ENCODE data around the gene SIRT3.
A peak's percentile ranks its signal among the peaks of the same experiment; 100 is the strongest.

The SIRT3 gene

DNA sequence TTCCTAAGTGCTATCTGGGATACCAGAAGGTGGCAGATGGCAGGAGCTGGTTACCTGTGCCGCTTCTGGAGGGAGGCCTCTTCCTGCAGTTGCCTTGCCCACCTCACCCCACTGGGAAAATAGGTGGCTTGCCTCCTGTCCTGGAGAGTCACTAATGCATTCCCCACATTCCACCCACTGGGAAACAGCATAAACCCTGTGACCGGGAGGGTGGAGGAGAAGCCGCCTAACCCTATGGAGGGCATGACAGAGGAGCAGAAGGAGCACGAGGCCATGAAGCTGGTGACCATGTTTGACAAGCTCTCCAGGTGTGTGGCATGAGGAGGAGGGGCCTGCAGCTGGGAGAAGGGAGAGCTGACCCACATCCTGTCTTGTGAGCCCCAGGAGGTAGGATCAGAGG, 23.0 kb downstream of the SIRT3 start:
- DNase-seq = no peak

DNA sequence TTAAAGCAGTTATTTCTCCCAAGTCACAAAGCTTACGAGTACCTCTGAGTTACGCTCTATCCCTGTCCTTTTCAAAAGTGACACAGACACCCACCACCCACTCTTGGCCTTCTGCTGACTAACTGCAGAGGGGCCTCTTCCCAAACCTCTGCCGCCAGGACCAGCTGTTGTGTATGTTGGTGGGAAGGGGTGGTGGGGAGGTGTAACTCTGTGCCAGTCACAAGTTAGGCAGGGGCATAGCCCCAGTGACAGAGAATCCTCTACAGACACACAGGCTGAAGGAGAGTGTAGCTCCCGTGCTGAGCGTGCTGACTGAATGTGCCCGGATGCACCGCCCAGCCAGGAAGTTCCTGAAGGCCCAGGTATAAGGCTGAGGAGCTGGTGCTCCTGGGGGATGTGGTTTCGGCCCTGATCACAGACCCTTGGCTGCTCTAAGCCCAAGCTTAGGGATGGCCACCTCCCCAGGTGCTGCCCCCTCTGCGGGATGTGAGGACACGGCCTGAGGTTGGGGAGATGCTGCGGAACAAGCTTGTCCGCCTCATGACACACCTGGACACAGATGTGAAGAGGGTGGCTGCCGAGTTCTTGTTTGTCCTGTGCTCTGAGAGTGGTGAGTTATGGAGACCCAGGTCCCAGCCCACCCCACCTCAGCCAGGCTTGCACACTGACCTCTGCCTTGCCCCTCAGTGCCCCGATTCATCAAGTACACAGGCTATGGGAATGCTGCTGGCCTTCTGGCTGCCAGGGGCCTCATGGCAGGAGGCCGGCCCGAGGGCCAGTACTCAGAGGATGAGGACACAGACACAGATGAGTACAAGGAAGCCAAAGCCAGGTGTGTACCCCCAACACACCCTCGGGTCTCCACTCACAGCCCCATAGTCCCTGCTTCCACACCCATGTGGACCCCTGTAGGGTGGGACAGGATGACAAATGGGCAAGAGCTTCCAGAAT, 23.7 kb downstream of the SIRT3 start:
- DNase-seq = no peak

DNA sequence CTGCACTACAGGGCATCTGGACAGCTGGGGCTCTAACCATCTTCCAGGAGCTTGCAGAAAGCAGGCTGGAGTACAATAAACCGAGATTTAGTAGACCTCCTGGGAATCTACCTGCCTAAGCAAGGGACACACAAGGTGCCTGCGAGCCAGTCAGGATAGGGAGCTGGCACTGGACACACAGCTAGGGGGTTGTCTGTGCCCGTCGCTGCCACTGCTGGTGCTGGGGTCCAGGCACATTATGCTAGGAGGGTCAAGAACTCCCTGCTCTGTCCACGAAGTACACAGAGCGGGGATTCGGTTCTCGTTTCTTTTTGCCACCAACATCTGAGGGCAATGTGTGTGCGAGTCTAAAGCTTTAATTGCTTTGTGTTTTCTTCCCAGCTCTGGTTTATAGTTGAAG, 24.4 kb downstream of the SIRT3 start:
- no peak for DNase-seq

DNA sequence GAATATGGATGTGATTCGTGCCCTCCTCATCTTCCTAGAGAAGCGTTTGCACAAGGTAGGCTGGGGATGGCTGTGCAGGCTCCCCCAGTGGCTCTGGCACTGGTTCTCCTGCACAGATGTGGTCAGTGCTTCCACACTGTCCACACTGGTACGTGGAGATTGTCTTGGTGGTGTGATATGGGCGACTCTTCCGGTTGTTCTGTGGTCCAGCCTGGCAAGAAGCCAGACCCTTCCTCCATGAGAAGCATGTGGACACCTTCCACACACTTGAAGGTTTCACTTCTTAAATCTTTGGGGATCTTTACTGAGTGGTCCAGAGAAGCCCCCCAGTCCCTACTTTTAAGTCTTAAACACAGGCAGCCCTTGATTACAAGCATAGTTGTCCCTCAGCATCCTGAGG, 24.8 kb downstream of the SIRT3 start:
- no peak for DNase-seq

DNA sequence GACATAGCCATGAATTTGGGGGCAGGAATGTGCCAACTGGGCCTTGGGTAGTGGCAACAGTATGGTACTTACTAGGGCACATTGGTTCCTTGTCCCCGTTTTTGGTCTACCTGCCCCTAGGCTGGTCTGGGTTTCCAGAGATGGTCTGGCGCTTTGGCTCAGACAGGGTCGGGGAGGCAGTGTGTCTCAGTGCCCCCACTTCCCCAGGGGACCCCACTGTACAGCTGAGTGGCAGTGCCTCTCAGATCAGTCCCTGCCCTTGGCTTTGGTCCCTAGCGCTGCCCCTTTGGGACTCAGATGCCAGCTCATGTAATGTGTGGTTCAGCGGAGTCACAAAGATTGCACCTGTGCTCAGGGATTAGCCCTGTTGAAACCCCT, 25.4 kb downstream of the SIRT3 start:
- DNase-seq = no peak

DNA sequence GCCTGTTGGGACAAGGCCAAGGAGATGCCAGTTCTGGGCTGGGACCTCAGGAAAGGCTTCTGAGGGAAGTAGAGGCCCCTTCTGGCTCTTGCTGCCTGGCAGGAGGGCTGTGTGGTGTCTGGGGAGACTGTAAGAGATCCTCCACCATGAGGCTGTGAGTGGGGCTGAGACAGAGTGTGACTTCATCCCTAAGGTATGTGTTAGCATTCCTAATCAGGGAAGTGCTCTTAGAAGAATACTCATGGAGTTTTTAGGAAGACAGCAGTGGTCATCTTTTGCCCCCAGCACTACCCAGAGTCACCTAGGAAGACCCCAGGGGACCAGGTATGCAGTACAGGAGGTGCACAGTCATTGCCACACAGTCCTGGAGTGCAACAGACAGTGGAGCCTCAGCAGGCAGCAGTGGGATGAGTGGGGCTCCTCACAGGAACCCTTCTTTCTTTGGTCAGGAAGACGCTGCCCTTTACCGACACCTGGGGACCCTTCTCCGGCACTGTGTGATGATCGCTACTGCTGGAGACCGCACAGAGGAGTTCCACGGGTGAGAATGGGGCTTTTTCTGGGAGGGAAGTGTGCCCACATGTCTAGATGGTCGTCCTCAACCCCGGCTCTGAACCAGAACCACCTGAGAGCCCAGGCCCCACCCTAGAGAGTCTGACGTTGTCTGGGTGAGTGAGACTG, 25.9 kb downstream of the SIRT3 start:
- no peak for DNase-seq

DNA sequence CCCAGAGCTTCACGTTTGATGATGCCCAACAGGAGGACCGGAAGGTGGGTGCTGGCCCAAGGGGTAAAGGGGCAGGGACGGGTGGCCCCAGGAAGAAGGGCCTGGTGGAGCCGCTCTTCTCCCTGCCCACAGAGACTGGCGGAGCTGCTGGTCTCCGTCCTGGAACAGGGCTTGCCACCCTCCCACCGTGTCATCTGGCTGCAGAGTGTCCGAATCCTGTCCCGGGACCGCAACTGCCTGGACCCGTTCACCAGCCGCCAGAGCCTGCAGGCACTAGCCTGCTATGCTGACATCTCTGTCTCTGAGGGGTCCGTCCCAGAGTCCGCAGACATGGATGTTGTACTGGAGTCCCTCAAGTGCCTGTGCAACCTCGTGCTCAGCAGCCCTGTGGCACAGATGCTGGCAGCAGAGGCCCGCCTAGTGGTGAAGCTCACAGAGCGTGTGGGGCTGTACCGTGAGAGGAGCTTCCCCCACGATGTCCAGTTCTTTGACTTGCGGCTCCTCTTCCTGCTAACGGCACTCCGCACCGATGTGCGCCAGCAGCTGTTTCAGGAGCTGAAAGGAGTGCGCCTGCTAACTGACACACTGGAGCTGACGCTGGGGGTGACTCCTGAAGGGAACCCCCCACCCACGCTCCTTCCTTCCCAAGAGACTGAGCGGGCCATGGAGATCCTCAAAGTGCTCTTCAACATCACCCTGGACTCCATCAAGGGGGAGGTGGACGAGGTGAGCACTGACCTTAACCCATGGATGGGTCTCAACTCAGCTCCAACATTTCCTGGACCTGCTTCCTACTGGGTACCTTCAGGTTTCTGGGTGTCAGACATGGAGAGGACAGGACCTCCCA, 26.6 kb downstream of the SIRT3 start:
- DNase-seq = no peak

DNA sequence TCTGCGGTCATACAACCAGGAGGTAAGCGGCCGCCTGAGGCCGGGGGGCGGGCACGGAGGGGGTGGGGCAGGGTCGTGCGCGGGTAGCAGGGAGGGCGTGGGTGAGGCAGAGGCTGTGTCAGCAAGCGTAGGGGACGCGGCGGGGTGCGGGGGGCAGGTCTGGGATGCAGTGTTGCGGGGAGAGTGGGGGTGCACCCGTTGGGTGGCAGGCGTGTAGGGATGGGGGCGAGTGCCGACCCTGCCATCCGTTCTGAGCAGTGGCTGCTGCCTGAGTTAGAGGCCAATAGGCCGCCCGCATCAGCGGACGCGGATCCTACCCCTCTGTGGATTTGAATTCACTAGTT, 27.3 kb downstream of the SIRT3 start:
- no peak for DNase-seq

DNA sequence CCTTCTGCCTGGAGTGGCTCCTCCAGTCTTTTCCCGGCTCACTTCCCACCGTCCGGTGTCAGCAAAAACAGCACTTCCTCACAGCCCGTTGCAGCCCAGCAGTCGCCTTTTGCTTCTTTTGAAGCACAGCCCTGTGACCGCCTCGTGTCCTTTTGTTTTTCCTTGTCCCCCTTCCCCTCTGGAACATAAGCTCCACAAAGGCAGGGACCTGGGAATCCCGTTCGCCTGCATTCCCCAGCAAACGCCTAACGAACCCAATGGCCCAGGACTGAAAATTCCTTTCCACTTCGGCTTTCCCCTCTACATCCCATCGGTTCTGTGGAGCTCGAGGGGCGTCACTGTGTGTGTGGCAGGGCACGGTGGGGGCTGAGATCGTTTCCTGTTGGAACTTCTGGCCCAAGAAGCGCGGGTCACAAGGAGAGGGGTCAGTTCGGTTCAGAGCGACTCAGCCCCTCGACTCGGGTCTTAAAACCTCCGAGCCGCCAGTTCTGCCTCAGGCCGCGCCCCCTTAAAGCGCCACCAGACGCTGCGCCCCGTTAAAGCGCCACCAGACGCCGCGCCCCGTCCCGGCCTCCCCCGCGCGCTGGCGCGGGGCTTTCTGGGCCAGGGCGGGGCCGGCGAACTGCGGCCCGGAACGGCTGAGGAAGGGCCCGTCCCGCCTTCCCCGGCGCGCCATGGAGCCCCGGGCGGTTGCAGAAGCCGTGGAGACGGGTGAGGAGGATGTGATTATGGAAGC, 27.8 kb downstream of the SIRT3 start:
- DNase-seq = peak; percentile 73

DNA sequence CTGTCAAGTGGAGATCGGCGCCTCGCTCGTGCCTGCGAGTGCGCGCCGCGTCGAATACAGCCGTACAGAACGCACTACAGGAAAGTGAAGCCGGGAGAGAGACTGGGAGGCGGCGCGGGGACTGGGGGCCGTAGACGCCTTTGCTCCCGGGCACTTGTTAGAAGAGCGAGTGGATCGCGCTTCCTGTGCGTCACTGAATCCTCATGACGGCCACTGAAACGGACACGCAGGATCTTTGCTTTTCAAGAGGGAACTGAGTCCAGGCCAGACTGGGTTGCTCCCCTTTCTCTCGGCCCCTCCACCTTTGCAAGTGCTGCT, 28.3 kb downstream of the SIRT3 start:
- peak; percentile 62 for DNase-seq

DNA sequence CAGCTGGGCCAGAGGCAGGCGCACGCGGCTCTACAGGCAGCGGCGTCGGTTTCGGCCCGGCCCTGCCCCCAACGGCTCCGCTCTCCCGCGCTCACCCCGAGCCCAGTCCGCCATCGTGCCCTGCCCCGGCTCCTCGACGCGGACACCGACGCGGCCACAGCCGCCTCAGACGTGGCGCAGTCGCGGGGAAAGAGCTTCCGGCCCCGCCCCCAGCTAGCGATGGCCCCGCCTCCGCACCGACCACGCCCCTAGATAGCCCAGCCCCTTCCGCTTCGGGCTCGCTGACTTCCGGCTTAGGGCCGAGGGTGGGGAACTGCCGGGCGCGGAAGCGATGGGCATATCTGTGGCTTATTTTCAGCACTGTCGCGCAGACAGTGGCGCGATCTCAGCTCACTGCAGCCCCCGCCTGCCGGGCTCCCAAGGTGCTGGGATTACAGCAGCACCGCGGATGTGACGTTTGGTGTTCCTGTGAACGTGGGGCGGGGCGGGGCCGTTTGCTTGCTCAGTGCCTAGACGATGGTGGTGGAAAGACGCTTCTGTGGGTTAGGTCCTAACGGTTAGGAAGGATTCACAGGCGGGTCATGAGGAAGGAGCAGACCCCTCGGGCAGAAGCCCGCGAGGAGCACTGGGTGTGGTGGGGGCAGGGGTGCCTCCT, 28.8 kb downstream of the SIRT3 start, which contains the start of the genes BET1L and RIC8A:
TSS of gene BET1L (minus strand) at position 192 of the 655 bp plus-strand sequence. CDS start at position 114, 78 bp downstream.
TSS of gene RIC8A (plus strand) at position 501 of the 655 bp plus-strand sequence. CDS start 1,147 bp downstream, outside the sequence.
- DNase-seq = peak; percentile 96

DNA sequence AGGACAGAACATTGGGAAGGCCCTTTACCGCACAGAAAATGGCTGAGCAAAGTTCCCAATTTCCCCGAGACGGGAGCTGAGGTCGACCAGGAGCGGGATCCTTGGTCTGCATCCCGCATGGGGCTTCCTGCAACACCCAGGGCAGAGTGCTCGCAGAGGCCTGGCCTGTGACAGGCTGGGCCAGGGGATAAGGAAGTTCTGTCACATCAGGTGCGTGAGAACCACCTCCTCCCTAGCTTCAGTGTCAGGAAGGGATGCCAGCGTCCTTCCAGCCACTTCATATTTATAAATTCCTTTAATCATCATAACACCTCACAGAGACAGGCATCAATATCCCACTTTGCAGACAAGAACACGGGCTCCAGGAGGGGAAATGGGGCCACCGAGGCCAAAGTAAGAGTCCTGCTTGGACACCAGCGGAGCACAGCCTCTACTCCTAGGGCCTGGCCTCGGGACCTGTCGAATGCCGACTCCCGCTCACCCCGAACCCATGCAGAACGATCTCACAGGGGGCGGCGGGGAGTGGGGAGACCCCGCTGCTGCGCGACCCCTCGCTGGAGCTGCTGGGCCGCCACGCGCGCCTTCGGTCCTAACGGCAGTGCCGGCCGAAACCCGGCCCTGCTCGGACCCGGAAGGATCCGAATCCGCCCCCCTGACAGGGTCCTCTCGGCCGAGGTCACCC, 29.5 kb downstream of the SIRT3 start:
- no peak for DNase-seq

DNA sequence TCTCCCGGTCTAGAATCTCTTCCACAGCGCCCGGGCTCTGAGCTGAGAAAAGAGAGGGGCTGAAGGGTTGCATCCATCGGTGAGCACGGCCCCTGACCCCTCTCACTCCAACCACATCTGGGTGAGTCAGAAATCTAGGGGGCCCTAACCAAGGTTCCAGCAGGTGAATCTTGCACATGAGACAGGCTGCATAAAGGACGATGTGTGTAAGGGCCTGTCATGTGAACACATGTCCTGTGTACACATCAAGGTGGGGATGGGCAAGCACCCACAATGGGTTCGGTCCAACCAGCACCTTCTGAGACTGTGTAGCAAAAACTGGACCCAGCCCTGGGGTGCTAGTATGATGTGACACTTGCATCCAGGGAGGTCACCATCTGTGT, 30.1 kb downstream of the SIRT3 start:
- DNase-seq = no peak

DNA sequence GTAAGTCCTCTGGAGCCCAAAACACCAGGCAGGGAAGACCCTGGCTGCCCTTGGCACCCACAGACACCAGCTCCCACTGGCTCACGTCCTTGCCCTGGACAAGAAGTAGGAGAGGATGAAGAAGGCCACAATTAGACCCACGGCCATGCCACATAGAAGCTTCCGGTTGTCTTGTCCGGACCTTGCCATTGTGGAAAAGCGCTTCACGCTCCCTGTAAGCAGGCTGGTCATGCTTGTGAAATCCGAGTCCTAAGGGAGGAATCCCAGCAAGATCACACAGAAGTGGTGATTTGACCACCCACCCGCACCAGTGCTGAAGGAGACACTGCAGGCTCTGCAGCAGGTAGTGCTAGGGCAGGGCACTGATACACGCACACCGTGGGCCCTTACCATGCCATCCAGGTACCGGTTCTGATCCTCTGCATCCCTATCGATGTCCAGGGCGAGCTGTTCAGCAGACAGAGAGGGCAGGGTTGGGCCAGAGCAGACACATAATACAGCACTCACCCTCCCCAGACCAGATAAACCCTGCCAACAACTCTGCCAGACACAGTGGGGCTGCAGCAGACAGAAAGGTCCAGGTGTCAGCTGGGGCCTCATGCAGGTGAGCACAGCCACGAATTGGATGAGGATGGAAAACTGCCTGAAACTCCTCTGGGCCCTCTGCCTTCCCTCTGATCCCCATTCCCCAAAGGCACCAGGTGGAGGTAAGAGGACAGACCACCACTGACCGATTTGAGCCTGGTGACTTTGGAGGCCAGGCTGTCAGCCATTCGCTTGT, 30.7 kb downstream of the SIRT3 start:
- DNase-seq = no peak

DNA sequence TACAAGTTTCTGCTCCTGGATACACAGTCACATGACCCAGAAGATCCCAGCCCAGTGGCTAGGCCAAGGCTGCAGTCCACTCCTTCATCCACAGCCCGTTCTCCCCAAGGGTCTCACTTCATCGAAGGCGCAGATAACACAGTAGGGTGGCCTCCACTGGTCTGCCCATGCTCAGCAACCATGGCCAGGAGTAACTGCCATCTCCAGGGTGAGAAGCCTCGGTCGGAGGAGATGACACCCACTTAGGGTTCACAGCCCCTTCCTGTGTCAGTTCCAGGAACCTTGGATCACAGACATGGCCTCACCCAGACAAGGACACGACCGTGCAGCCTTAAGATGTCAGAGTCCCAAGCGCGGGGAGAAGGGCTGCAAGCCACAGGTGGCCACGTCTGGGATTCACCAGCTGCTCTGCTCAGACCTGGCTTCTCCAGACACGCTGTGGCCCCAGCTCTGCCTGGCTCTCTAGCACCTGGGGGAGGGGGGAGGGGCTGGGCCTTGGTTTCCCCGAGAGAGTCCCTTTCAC, 31.5 kb downstream of the SIRT3 start:
- no peak for DNase-seq

DNA sequence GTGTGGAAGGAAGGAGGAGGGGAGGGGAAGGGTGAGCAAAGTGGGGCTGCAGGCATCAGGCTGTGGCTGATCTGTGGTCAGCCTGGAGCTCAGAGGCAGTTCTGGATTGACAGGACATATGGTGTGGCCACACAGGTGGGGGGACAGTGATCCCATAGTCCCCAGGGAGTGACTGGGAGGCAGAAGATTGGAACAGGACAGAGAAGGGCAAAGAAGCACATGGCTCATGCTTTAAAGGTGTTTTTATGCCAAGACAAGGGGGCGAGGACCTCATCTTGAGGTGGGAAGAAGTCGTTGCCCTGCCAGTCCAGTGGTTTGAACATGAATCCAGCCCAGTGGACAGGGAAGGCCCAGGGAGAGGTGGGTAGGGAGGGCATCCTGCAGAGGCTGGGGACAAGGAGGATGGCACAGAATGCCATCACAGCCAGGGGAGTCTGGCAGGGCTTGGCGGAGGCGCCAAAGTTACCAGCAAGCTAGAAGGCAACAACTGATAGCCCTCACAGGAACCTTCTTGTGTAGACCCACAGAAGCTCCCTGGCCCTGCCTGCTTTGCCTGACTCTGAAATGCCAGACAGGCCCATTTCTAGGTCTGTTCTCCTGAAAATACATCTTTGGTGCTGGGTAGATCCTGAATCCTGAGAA, 32.1 kb downstream of the SIRT3 start:
- DNase-seq = no peak

DNA sequence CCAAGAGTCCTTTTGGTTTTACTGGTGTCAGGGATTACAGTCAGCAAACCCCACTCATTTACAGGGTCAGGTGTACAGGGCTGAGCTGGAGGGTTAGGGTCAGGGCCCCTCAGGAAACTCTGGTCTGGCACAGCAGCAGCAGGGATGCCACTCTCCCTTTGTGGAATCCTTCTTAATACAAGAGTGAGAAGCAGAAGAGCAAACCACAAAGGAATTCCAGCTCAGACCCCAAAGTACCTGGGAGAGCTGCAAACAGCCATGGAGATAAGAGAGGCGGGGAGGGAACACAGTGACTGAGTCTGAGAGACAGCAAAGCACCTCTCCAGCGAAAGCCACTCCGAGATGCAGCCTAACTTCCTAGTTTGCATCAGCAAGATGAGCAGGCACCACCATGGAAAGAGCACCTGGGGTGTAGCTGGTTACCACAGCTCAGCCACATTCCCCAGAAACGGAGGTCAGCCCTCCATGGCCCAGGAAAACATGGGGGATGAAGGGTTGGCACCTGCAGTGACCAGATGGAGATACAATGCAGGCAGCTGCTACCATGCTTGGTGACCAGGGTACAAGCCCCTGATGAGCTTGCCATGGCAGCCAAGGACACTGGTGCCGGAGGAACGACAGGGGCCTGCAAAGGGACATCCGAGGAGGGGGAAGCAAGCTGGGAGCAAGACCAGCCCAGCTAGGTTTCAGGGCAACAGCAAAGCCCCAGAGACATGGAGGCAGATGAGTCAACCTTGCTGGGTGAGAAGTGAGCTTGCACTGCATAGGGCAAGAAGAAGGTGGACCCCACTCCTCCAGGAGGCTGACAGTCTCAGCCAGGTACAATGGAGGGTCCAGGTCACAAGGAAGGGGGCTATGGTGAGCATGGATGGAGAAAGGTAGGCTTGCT, 32.8 kb downstream of the SIRT3 start:
- DNase-seq = no peak

DNA sequence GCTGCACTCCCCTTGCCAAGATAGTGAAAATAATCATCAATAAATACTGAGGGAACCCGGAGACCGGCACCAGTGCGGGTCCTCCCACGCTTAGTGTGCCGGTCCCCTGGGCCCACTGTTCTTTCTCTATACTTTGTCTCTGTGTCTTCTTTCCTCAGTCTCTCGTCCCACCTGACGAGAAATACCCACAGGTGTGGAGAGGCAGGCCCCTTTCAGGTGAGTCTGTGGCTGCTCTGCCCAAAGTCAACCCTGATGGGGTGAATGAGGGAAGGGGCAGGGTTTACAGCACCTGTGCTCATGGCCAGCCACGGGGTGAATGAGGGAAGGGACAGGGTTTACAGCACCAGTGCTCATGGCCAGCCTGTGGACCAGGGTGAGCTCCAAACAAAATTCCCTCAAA, 33.7 kb downstream of the SIRT3 start:
- DNase-seq = no peak

DNA sequence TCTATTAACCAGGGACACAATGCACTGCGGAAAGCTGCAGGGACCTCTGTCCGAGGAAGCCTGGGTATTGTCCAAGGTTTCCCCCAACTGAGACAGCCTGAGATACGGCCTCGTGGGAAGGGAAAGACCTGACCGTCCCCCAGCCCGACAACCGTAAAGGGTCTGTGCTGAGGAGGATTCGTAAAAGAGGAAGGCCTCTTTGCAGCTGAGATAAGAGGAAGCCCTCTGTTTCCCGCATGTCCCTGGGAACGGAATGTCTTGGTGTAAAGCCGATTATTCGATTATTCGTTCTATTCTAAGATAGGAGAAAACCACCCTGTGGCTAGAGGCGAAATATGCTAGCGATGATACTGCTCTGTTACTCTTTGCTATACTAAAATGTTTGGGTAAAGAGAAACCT, 34.2 kb downstream of the SIRT3 start:
- DNase-seq = no peak
